A549 treated with Hydrocortisone at 1 μM for 4 hours (cell line): ENCODE measurements around the gene PFKM. TPM values are rescaled to one million over a fixed set of nuclear protein-coding genes. Genes with fewer than 3 reads are reported as not detected.

Experiments used
- total RNA-seq: library from RNA; stranded (reverse); fragments of 200-300 nt; extraction: Qiagen RNA extraction; gene quantifications from 5 replicates; pipeline ENCODE4 v1.2.3, GENCODE V29; 2022

PFKM gene
- 22.6 to 28.9 TPM (median 24.5 TPM) in 5 replicates for total RNA-seq

DNA sequence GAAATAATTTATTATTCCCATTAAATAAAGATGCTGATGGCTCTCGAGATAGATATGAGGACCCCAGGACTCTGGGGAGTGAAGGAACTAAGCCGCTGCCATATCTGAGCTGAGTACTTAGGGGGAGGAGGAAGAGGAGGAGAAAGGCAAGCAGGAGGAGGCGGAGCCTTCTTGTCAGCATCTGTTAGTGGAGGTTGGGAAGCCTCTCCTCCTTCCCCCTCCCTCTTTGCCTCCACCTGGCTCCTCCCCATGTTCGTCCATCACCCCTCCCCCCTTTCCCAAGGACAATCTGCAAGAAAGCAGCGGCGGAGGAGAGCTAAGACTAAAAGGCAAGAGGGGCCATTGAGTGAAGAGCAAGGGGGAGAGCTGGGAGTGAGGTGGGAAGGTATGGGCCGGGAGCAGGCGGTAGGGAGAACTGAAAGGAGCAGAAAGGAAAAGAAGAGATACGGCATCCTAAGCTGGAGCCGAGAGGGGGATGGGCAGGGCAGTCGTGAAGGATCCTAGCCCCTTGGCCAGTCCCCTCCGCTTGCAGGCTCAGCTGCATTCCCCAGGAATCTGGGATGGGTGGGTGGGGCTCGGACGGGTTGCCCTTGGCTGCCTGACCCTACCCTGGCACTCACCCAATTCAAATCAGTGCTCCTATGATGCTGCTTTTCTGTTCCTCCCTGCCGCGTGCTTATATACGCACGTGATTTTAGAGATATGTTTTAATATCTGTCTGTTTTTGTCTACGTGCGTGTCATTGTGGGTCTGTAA, at the start of gene PFKM:
Gene PFKM, plus strand, starts transcription at position 287 of the 756 bp plus-strand sequence. CDS start 3,411 bp downstream, outside the sequence.

DNA sequence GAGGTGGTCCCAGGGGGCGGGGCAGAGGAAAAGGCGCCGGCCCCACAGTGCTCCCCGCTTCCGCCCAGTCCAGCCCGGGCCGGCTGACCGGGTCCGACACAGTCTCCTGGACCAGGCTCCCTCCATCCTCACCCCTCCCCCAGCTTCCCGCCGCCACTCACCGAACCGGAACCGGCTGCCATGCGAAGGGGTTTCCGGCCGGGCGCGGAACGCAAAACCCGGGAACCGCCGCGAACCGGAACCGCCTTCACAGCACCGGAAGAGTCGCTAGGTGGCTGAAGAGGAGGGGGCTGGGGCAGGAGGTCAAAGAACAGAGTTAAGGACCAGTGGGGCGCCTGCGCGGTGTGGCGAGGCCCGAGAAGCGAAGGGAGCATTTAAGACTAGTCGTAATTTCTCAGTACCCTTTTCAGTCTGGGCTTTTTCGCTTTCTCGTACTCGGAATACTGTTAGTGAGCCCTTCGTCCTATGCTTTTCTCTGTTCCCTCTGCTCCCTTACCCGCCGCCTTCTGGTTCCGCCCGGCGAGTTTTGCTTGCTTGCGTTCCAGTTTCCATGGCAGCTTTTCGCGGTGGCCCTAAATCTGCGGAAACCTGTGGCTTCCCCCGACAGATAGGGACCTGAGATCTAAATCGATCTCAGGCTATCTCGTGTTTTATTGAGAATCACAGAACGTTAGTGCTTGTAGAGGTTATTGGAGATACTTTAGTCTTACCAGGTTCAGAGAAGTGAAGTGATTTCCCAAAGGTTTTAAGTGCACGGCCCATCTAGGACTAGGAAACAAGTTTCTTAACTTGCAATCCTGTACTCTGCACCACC, 13.1 kb upstream of the PFKM start, which contains the start of gene SENP1:
Gene SENP1, minus strand, starts transcription at position 213 of the 814 bp plus-strand sequence. CDS start 4,607 bp downstream, outside the sequence.

DNA sequence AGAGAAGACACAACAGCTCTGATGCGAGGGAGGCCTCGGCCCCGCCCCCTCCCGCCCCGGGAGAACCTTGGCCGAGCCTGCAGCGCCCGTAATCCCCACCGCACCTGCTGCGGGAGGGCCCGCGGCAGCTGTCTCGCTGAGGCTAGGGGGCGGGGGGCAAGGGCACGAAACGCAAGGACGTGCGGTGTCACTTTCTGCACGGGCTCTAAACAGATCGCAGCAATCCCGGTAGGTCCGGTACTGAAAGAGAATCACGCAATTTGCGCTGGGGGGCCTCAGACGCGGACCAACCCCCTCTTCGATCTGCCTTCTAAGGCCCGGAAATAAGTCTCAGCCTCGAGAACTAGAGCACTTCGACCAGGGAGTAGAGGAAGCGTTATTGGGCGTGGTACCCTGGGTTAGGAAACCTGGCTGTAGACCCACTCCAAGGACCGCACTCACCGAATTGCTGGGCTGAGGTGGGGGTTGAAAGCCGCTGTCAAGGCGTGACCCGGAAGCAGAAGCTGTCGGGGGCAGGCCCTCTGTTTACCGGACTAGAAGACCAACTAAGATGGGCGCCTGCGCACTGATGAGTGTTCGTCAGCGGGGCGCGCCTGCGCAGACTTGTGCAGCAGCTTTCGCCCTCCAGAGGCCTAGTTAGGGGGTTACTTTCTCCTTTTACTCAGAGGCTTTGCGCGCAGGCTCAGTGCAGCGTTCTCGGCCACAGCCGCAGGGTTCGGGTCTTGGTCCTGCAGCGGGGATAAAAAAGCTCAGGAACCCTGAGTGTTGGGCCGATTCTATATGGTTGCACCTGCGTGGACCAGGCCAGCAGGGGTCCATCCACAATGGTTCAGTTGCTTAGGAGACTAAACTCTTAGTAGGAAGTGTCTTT, 38.1 kb downstream of the PFKM start, which contains the start of gene ASB8:
Gene ASB8, minus strand, starts transcription at position 498 of the 871 bp plus-strand sequence. CDS start 4,019 bp downstream, outside the sequence.

DNA sequence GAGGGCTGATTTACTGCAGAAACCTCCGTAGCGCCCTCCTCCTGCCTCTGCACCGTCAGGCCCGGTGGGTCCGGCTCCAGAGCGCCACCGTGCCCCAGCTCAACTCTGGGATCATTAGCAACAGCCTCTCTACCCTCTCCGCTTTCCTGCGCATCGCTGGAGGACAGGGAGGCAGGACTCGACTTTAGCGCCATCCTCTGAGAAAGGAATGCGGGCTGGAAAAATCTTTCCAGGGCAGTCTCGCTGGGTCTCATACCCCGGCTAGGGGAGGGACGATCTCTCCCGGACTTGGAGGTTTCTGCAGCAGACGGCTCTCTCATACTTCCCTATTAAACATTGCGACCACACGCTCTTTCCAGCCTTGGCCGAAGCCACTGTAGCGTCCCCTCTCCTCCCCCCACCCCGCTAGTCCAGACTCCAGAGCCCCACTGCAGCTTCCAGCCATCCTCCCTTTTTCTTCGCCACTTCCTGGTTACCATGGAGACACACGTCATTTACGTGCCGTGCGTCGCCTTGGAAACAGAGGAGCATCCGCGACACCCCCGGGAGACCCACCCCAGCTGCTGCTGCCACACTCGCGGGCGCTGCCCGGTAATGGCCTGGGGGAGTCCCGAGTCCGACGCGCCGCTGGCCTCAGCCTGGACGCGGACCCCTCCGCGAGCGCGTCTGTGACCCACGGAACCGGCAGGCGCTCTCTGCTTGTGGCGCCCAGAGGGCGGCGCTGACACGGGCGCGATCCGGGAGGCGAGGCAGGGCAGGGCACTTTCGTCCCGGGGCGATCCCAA, 64.1 kb downstream of the PFKM start, which contains the start of gene CCDC184:
Gene CCDC184, plus strand, starts transcription at position 554 of the 785 bp plus-strand sequence. CDS start 479 bp downstream, outside the sequence.

Other genes starting within 250 kb of the PFKM start
- gene VDR, start 214.4 kb upstream of the PFKM start, total RNA-seq = 2.5 to 3.4 TPM (median 3.0 TPM) in 5 replicates
- gene TMEM106C, start 155.8 kb upstream of the PFKM start, total RNA-seq = 117 to 139 TPM (median 121 TPM) in 5 replicates
- 0.05 to 0.13 TPM (median 0.12 TPM) in 5 replicates for gene COL2A1, start 114.9 kb upstream of the PFKM start, total RNA-seq
- gene SENP1, start 13.3 kb upstream of the PFKM start, total RNA-seq = 9.5 to 16.5 TPM (median 11.1 TPM) in 5 replicates
- gene ASB8, start 38.2 kb downstream of the PFKM start, total RNA-seq = 11.3 to 17.8 TPM (median 13.6 TPM) in 5 replicates
- gene CCDC184, start 64.3 kb downstream of the PFKM start, total RNA-seq = 2.5 to 3.5 TPM (median 2.8 TPM) in 5 replicates
- not detected in 5 replicates for gene OR10AD1, start 83.9 kb downstream of the PFKM start, total RNA-seq
- 4.9 to 6.7 TPM (median 6.0 TPM) in 5 replicates for gene ZNF641, start 231.6 kb downstream of the PFKM start, total RNA-seq